ENCODE data around the gene PTCH1. TPM values are rescaled to one million over a fixed set of nuclear protein-coding genes. Genes with fewer than 3 reads are reported as not detected.
A peak's percentile ranks its signal among the peaks of the same experiment; 100 is the strongest.

PTCH1 gene
- polyA plus RNA-seq, 3 donors = not detected

DNA sequence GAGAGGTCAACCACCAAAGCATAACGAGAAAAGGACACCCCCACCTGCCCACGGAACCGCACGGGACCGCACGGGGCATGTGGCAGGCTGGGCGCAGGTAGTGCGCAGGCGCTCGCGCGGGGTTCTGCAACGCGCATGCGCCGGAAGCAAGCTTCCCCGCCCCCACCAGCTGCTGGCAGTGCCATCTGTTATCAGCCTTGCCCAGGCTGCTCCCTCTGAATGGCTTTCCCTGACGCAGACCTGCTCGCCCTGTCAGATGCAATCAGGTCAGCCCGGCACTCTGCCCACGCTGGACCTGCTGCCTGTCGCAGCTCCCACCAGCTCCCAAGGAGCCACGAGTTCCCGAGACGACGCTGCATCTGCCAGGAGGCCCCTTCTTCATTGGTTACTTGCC lies 22.8 kb downstream of the PTCH1 start:
- Histone ChIP-seq H3K27ac (ENCODE audit: low read depth in 1 of 2, low read length in 2 of 2) (no peak overlapping the region), H3K9ac (ENCODE audit: insufficient read depth, low read length, poor library complexity, severe bottlenecking) (no peak overlapping the region), H4K20me1 (ENCODE audit: insufficient read depth, low read length) (no peaks in the 10 kb centered on the region), H3K4me1 (ENCODE audit: control insufficient read depth in 1 of 2, insufficient read depth in 2 of 2, low read length in 2 of 2) (no peaks in the 10 kb centered on the region), H3K79me2 (ENCODE audit: insufficient read depth, low read length) (no peaks in the 10 kb centered on the region), H3K27me3 (ENCODE audit: control insufficient read depth in 2 of 2, insufficient read depth in 2 of 2, low read length in 2 of 2) (peaks cover 14 to 41% of the 10 kb centered on the region in 2 donors), H2AFZ (ENCODE audit: insufficient read depth, low read depth, low read length, poor library complexity, severe bottlenecking) (no peak overlapping the region), H3K36me3 (replicated peaks in 1 of 2; ENCODE audit: control insufficient read depth in 1 of 2, insufficient read depth in 2 of 2, low read length in 2 of 2) (no peaks in the 10 kb centered on the region), H3K4me3 (replicated peaks in 1 of 3; ENCODE audit: low read depth in 2 of 3, low read length in 3 of 3) (no peak overlapping the region), H3K9me3 (replicated peaks in 1 of 2; ENCODE audit: control insufficient read depth in 1 of 2, insufficient read depth in 1 of 2, low read length in 2 of 2) (no peaks in the 10 kb centered on the region), H3K4me2 (replicated peaks; ENCODE audit: extremely low read depth, low read length, poor library complexity, severe bottlenecking) (no peak overlapping the region)
- H3K36me3 Mint-ChIP-seq = no peaks in the 10 kb centered on the region
- WGBS (ENCODE audit: insufficient coverage) = 94% methylated on average over 26 of the region's 26 CpGs
- peaks cover 7% of the 10 kb centered on the region for H3K4me1 Mint-ChIP-seq
- no peak overlapping the region for H3K27ac Mint-ChIP-seq
- no peak for DNase-seq
- peak overlapping the region in 1 of 2 donors; percentile 58 for H3K4me3 Mint-ChIP-seq
- TF ChIP-seq, protein P1, sequence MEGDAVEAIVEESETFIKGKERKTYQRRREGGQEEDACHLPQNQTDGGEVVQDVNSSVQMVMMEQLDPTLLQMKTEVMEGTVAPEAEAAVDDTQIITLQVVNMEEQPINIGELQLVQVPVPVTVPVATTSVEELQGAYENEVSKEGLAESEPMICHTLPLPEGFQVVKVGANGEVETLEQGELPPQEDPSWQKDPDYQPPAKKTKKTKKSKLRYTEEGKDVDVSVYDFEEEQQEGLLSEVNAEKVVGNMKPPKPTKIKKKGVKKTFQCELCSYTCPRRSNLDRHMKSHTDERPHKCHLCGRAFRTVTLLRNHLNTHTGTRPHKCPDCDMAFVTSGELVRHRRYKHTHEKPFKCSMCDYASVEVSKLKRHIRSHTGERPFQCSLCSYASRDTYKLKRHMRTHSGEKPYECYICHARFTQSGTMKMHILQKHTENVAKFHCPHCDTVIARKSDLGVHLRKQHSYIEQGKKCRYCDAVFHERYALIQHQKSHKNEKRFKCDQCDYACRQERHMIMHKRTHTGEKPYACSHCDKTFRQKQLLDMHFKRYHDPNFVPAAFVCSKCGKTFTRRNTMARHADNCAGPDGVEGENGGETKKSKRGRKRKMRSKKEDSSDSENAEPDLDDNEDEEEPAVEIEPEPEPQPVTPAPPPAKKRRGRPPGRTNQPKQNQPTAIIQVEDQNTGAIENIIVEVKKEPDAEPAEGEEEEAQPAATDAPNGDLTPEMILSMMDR (IDR thresholded peaks at IDR 0.05) = no peak
- peaks cover 0 to 3% (median 0%) of the 10 kb centered on the region in 7 donors for H3K9me3 Mint-ChIP-seq
- intact Hi-C loops (cut with micrococcal nuclease) = no loop called here
- H3K27me3 Mint-ChIP-seq (ENCODE audit: low read depth in 3 of 3) = peaks cover 28 to 67% (median 43%) of the 10 kb centered on the region in 3 donors

DNA sequence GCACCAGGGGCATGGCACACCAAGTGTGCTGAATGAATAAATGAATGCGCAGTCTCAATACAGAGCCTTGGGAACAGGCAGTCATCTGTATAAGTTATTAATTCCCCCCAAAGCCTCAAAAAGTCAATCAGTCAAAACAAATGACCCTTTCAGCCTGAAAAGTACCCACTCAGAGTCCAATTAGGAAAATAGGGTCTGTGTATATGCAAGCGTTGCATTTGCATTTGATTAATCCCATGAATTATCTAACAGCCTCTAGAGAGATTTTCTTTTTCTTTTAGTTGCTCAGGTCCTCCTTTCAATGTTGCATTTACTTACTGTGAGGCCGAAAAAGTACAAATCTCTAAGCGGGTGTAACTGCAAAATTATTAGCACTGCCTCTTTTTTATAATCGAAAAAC lies 23.4 kb downstream of the PTCH1 start:
- no peak overlapping the region for H3K9ac ChIP-seq (ENCODE audit: insufficient read depth, low read length, poor library complexity, severe bottlenecking)
- no peak overlapping the region for H3K27ac Mint-ChIP-seq
- H3K36me3 Mint-ChIP-seq = no peaks in the 10 kb centered on the region
- H3K27me3 Mint-ChIP-seq (ENCODE audit: low read depth in 3 of 3) = peaks cover 28 to 61% (median 43%) of the 10 kb centered on the region in 3 donors
- H3K9me3 Mint-ChIP-seq = peaks cover 0 to 3% (median 0%) of the 10 kb centered on the region in 7 donors
- H3K27ac ChIP-seq (ENCODE audit: low read depth in 1 of 2, low read length in 2 of 2) = no peak overlapping the region
- peaks cover 7% of the 10 kb centered on the region for H3K4me1 Mint-ChIP-seq
- intact Hi-C loops (cut with micrococcal nuclease) = no loop called here
- H3K79me2 ChIP-seq (ENCODE audit: insufficient read depth, low read length) = no peaks in the 10 kb centered on the region
- no CpG with 5 or more reads among the region's 5 CpGs for WGBS (ENCODE audit: insufficient coverage)
- TF ChIP-seq, protein P1 (IDR thresholded peaks at IDR 0.05) = no peak
- no peaks in the 10 kb centered on the region for H3K4me1 ChIP-seq (ENCODE audit: control insufficient read depth in 1 of 2, insufficient read depth in 2 of 2, low read length in 2 of 2)
- H3K9me3 ChIP-seq (replicated peaks in 1 of 2; ENCODE audit: control insufficient read depth in 1 of 2, insufficient read depth in 1 of 2, low read length in 2 of 2) = no peaks in the 10 kb centered on the region
- DNase-seq = no peak
- no peak overlapping the region for H3K4me2 ChIP-seq (replicated peaks; ENCODE audit: extremely low read depth, low read length, poor library complexity, severe bottlenecking)
- no peak overlapping the region for H2AFZ ChIP-seq (ENCODE audit: insufficient read depth, low read depth, low read length, poor library complexity, severe bottlenecking)
- no peaks in the 10 kb centered on the region for H4K20me1 ChIP-seq (ENCODE audit: insufficient read depth, low read length)
- peaks cover 15 to 35% of the 10 kb centered on the region in 2 donors for H3K27me3 ChIP-seq (ENCODE audit: control insufficient read depth in 2 of 2, insufficient read depth in 2 of 2, low read length in 2 of 2)
- no peak overlapping the region for H3K4me3 ChIP-seq (replicated peaks in 1 of 3; ENCODE audit: low read depth in 2 of 3, low read length in 3 of 3)
- no peaks in the 10 kb centered on the region for H3K36me3 ChIP-seq (replicated peaks in 1 of 2; ENCODE audit: control insufficient read depth in 1 of 2, insufficient read depth in 2 of 2, low read length in 2 of 2)
- H3K4me3 Mint-ChIP-seq = no peak overlapping the region

Measured in CD14-positive monocyte (primary cell).